HCT116 (cell line): ENCODE measurements around the gene PI16. TPM values are rescaled to one million over a fixed set of nuclear protein-coding genes. Genes with fewer than 3 reads are reported as not detected.

Experiments
- ATAC-seq: fragments of 200-7000 bp; cut with Tn5 transposase; 2 replicates; pipeline ENCODE4 v1.9.1; 2020; ENCODE audit warnings: mild to moderate bottlenecking, moderate library complexity
- BruUV-seq: library from RNA; stranded (reverse); fragments of 400-500 nt; replicated peaks from 2 replicates; lab custom pipeline; 2021; lab: Mats Ljungman, UMichigan
- CTCF ChIA-PET: fragments of 300-600 bp; sonication (Branson Sonifier 250); formaldehyde crosslinking; loops from one replicate; lab custom pipeline; 2021; ENCODE audit warnings: antibody characterized with exemption; lab: Charles Lee
- POLR2A ChIA-PET: fragments of 300-600, 350-600 bp; sonication (Branson Sonifier 250); formaldehyde crosslinking; loops from one replicate; lab custom pipeline; 2021; ENCODE audit warnings: antibody characterized with exemption; lab: Charles Lee
- RAD21 ChIA-PET, 2 experiments: fragments of 300-600 bp; sonication (Branson Sonifier 250); formaldehyde crosslinking; loops; one replicate each; lab custom pipeline; 2023; ENCODE audit warnings: low total read pairs in 2 of 2; ENCODE audit not compliant: uncharacterized antibody in 2 of 2, unreplicated experiment in 2 of 2, low non-redundant PET in 1 of 2; lab: Charles Lee
- DNase-seq: peaks from one replicate; pipeline ENCODE4 v3.0.0-alpha.2; 2010; ENCODE audit warnings: low read depth, low spot score
- H2AFZ ChIP-seq: fragments of 200-600 bp; shearing (Covaris generic), sonication (generic); 2 replicates; pipeline ENCODE4 v1.6.1; 2017; ENCODE audit warnings: low read depth, mixed run types, mixed read lengths, antibody characterized with exemption, low read length; ENCODE audit not compliant: poor library complexity, severe bottlenecking
- H3K27ac ChIP-seq: 2 replicates; pipeline ENCODE4 v1.5.1; 2012; ENCODE audit warnings: low read depth, low read length
- H3K27me3 ChIP-seq: fragments of 200-600 bp; sonication (generic); 2 replicates; pipeline ENCODE4 v1.6.1; 2016; ENCODE audit warnings: mixed run types, low read length, mixed read lengths; ENCODE audit not compliant: insufficient read depth
- H3K36me3 ChIP-seq, 2 experiments: fragments of 200-500 bp in 1 of 2; fragments of 200-600 bp in 1 of 2; sonication (Bioruptor generic) in 1 of 2; sonication (generic) in 1 of 2; 2 replicates each; pipeline versions ENCODE4 v1.5.1 to v1.6.1; 2014 to 2016; ENCODE audit warnings: low read length in 2 of 2, inconsistent platforms in 1 of 2, mixed read lengths in 1 of 2, mixed run types in 1 of 2; ENCODE audit not compliant: insufficient read depth in 2 of 2, control insufficient read depth in 1 of 2
- H3K4me1 ChIP-seq, 2 experiments: fragments of 200-600 bp in 1 of 2; sonication (generic) in 1 of 2; 2 replicates each; pipeline versions ENCODE4 v1.5.1 to v1.6.1; 2012 to 2017; ENCODE audit warnings: low read length in 2 of 2, inconsistent platforms in 1 of 2, mild to moderate bottlenecking in 1 of 2, mixed read lengths in 1 of 2, mixed run types in 1 of 2, moderate library complexity in 1 of 2; ENCODE audit not compliant: insufficient read depth in 2 of 2, control insufficient read depth in 1 of 2
- H3K4me2 ChIP-seq: fragments of 200-600 bp; sonication (generic); 2 replicates; pipeline ENCODE4 v1.6.1; 2017; ENCODE audit warnings: mixed run types, low read length, mixed read lengths
- H3K4me3 ChIP-seq, 2 experiments: fragments of 200-600 bp in 1 of 2; sonication (generic) in 1 of 2; replicated peaks in 1 of 2; 2 replicates each; pipeline ENCODE4 v1.5.1; 2011 to 2016; ENCODE audit warnings: low read length in 2 of 2, control low read depth in 1 of 2, low read depth in 1 of 2, mild to moderate bottlenecking in 1 of 2, mixed read lengths in 1 of 2, mixed run types in 1 of 2
- H3K79me2 ChIP-seq: fragments of 200-600 bp; sonication (generic); 2 replicates; pipeline ENCODE4 v1.6.1; 2017; ENCODE audit warnings: mild to moderate bottlenecking, mixed run types, low read length, moderate library complexity, mixed read lengths; ENCODE audit not compliant: insufficient read depth
- H3K9ac ChIP-seq: fragments of 200-600 bp; sonication (generic); 2 replicates; pipeline ENCODE4 v1.6.1; 2016; ENCODE audit warnings: low read length, mixed read lengths
- H3K9me2 ChIP-seq: fragments of 200-600 bp; sonication (generic), shearing (Covaris generic); 2 replicates; pipeline ENCODE4 v1.6.1; 2017; ENCODE audit warnings: mixed run types, mild to moderate bottlenecking, moderate library complexity; ENCODE audit not compliant: insufficient read depth
- H3K9me3 ChIP-seq, 2 experiments: fragments of 200-500 bp in 1 of 2; fragments of 200-600 bp in 1 of 2; sonication (Bioruptor generic) in 1 of 2; sonication (generic) in 1 of 2; 2 replicates each; pipeline ENCODE4 v1.6.1; 2014 to 2017; ENCODE audit warnings: low read length in 2 of 2, mixed read lengths in 2 of 2, inconsistent platforms in 1 of 2, low read depth in 1 of 2, mild to moderate bottlenecking in 1 of 2, mixed run types in 1 of 2, moderate library complexity in 1 of 2; ENCODE audit not compliant: control insufficient read depth in 1 of 2, insufficient read depth in 1 of 2
- H4K20me1 ChIP-seq: fragments of 200-600 bp; sonication (generic), shearing (Covaris generic); 2 replicates; pipeline ENCODE4 v1.6.1; 2017; ENCODE audit warnings: mixed run types, mild to moderate bottlenecking, moderate library complexity; ENCODE audit not compliant: insufficient read depth
- CBX3 ChIP-seq: IDR thresholded peaks from 2 replicates; pipeline ENCODE4 v1.6.1; 2012; ENCODE audit warnings: low read depth
- CEBPB ChIP-seq: IDR thresholded peaks from 2 replicates; pipeline ENCODE4 v1.6.1; 2012; ENCODE audit warnings: low read depth
- EGR1 ChIP-seq: IDR thresholded peaks from 2 replicates; pipeline ENCODE4 v1.6.1; 2012; ENCODE audit warnings: low read depth
- ELF1 ChIP-seq: IDR thresholded peaks from 2 replicates; pipeline ENCODE4 v1.6.1; 2012; ENCODE audit warnings: low read depth, borderline replicate concordance
- EZH2 ChIP-seq: fragments of 200-600 bp; sonication (generic); IDR thresholded peaks from 2 replicates; pipeline ENCODE4 v1.6.1; 2017; ENCODE audit warnings: antibody characterized with exemption, mixed run types
- FOSL1 ChIP-seq: IDR thresholded peaks from 2 replicates; pipeline ENCODE4 v1.6.1; 2012; ENCODE audit warnings: low read depth
- JUND ChIP-seq: IDR thresholded peaks from 2 replicates; pipeline ENCODE4 v1.6.1; 2012
- MAX ChIP-seq: IDR thresholded peaks from 2 replicates; pipeline ENCODE4 v1.6.1; 2012
- POLR2A ChIP-seq: IDR thresholded peaks from 2 replicates; pipeline ENCODE4 v1.7.0; 2011; ENCODE audit warnings: borderline replicate concordance; ENCODE audit not compliant: insufficient read depth, insufficient read length; ENCODE audit errors: extremely low read depth
- POLR2AphosphoS5 ChIP-seq: IDR thresholded peaks from 2 replicates; pipeline ENCODE4 v1.6.1; 2011; ENCODE audit warnings: mild to moderate bottlenecking, low read depth, low read length, moderate library complexity
- REST ChIP-seq: IDR thresholded peaks from 2 replicates; pipeline ENCODE4 v1.6.1; 2012; ENCODE audit warnings: low read depth
- SIN3A ChIP-seq: IDR thresholded peaks from 2 replicates; pipeline ENCODE4 v1.6.1; 2012; ENCODE audit warnings: low read depth
- SP1 ChIP-seq: IDR thresholded peaks from 2 replicates; pipeline ENCODE4 v1.6.1; 2012; ENCODE audit warnings: low read depth
- SRF ChIP-seq: IDR thresholded peaks from 2 replicates; pipeline ENCODE4 v1.6.1; 2012; ENCODE audit warnings: low read depth
- TCF7L2 ChIP-seq: IDR thresholded peaks from 2 replicates; pipeline ENCODE4 v1.7.0; 2011; ENCODE audit warnings: borderline replicate concordance, inconsistent platforms; ENCODE audit not compliant: insufficient read depth, insufficient read length; ENCODE audit errors: extremely low read depth
- YY1 ChIP-seq: IDR thresholded peaks from 2 replicates; pipeline ENCODE4 v1.6.1; 2011; ENCODE audit warnings: low read length, low read depth, moderate library complexity, mild to moderate bottlenecking; ENCODE audit not compliant: insufficient replicate concordance; ENCODE audit errors: extremely low read depth
- ZFX ChIP-seq: fragments of 450-650 bp; IDR thresholded peaks from 2 replicates; pipeline ENCODE4 v1.6.1; 2017
- intact Hi-C: fragments of 100-400 bp; cut with micrococcal nuclease; formaldehyde crosslinking; loops from 2 replicates; pipeline ENCODE4 v1.10.0; 2022
- total RNA-seq: library from RNA; stranded (reverse); gene quantifications from one replicate; pipeline ENCODE4 v1.2.1, GENCODE V29; 2021; ENCODE audit not compliant: unreplicated experiment
- TF ChIP-seq, protein P1 (sequence below), 3 experiments: fragments of 200-600 bp in 1 of 3; sonication (generic) in 1 of 3; IDR thresholded peaks in 2 of 3; conservative IDR thresholded peaks in 1 of 3; 2 replicates each; pipeline ENCODE4 v1.5.1; 2012 to 2017; ENCODE audit warnings: low read depth in 2 of 3, low read length in 2 of 3, antibody characterized with exemption in 1 of 3, borderline replicate concordance in 1 of 3, control low read depth in 1 of 3, mild to moderate bottlenecking in 1 of 3, mixed read lengths in 1 of 3, mixed run types in 1 of 3, moderate library complexity in 1 of 3; ENCODE audit not compliant: insufficient read depth in 1 of 3

PI16 gene
- total RNA-seq, 1 experiment from 2014 or later: 0.59 TPM

- no peaks in the 10 kb centered on the region for H3K9me2 ChIP-seq
- no peak for TF ChIP-seq JUND
- TF ChIP-seq CBX3: no peak
- no peak for TF ChIP-seq ELF1
- no peak for TF ChIP-seq POLR2A
- TF ChIP-seq TCF7L2: no peak
- TF ChIP-seq SRF: no peak
- H3K79me2 ChIP-seq: no peaks in the 10 kb centered on the region
- ChIA-PET RAD21 (no interaction called here), POLR2A (no interaction called here), CTCF (no interaction called here)
- no peak overlapping the region for H3K27ac ChIP-seq
- no peak overlapping the region for H3K4me3 ChIP-seq
- BruUV-seq: no TSS peak
- H4K20me1 ChIP-seq: no peaks in the 10 kb centered on the region
- peaks cover 3 to 9% of the 10 kb centered on the region in 2 experiments; a peak in 3 of 4 replicates for H3K4me1 ChIP-seq
- H3K27me3 ChIP-seq: no peaks in the 10 kb centered on the region
- no peaks in the 10 kb centered on the region for H3K36me3 ChIP-seq
- no peaks in the 10 kb centered on the region for H3K9me3 ChIP-seq
- intact Hi-C loops: no loop called here
- H2AFZ ChIP-seq: no peak overlapping the region
- no peak overlapping the region for H3K4me2 ChIP-seq
- no peak for ATAC-seq
- DNase-seq: no peak
- H3K9ac ChIP-seq: no peak overlapping the region
These were observed 21.0 kb upstream of the PI16 start for GRCh38 chr6:36933519-36933918.

DNA sequence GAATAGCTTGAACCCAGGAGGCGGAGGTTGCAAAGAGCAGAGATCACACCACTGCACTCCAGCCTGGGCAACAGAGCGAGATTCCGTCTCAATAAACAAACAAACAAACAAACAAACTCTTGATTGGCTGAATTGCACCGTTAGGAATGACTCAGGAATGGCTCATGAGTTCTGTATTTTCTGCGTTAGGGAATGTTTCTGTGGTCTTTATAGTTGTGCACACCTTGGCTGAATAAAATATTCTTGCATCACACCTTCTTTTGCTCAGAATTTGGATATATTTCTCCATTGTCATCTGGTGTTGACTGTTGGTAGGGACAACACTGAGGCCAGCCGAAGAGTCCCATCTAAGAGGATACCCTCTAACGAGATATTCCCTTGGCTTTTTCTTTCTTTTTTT, 19.6 kb upstream of the PI16 start:
- no peaks in the 10 kb centered on the region for H3K27me3 ChIP-seq
- H3K27ac ChIP-seq: no peak overlapping the region
- no peak overlapping the region for H3K9ac ChIP-seq
- POLR2A ChIA-PET: no interaction called here
- ATAC-seq: no peak
- H4K20me1 ChIP-seq: no peaks in the 10 kb centered on the region
- RAD21 ChIA-PET: no interaction called here
- peaks cover 0 to 9% of the 10 kb centered on the region in 2 experiments; a peak in 2 of 4 replicates for H3K4me1 ChIP-seq
- H3K79me2 ChIP-seq: no peaks in the 10 kb centered on the region
- intact Hi-C loops: no loop called here
- CTCF ChIA-PET: no interaction called here
- H3K9me3 ChIP-seq: no peaks in the 10 kb centered on the region
- H3K9me2 ChIP-seq: no peaks in the 10 kb centered on the region
- no peak for DNase-seq
- H3K36me3 ChIP-seq: no peaks in the 10 kb centered on the region
- BruUV-seq: no TSS peak
- H2AFZ ChIP-seq: no peak overlapping the region
- H3K4me3 ChIP-seq: no peak overlapping the region
- H3K4me2 ChIP-seq: no peak overlapping the region
- no peak for TF ChIP-seq ELF1
- TF ChIP-seq YY1: no peak
- TF ChIP-seq POLR2AphosphoS5: no peak
- no peak for TF ChIP-seq SIN3A
- no peak for TF ChIP-seq SRF
- TF ChIP-seq ZFX: no peak
- TF ChIP-seq SP1: no peak
- no peak for TF ChIP-seq FOSL1
- TF ChIP-seq JUND: no peak
- TF ChIP-seq, protein P1, sequence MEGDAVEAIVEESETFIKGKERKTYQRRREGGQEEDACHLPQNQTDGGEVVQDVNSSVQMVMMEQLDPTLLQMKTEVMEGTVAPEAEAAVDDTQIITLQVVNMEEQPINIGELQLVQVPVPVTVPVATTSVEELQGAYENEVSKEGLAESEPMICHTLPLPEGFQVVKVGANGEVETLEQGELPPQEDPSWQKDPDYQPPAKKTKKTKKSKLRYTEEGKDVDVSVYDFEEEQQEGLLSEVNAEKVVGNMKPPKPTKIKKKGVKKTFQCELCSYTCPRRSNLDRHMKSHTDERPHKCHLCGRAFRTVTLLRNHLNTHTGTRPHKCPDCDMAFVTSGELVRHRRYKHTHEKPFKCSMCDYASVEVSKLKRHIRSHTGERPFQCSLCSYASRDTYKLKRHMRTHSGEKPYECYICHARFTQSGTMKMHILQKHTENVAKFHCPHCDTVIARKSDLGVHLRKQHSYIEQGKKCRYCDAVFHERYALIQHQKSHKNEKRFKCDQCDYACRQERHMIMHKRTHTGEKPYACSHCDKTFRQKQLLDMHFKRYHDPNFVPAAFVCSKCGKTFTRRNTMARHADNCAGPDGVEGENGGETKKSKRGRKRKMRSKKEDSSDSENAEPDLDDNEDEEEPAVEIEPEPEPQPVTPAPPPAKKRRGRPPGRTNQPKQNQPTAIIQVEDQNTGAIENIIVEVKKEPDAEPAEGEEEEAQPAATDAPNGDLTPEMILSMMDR (IDR thresholded peaks at IDR 0.05 in 2 of 3, conservative IDR thresholded peaks at IDR 0.05 in 1 of 3; ENCODE audit: borderline replicate concordance in 1 of 3, insufficient read depth in 1 of 3, low read depth in 2 of 3, low read length in 2 of 3): no peak
- TF ChIP-seq EZH2: no peak
- no peak for TF ChIP-seq TCF7L2
- TF ChIP-seq EGR1: no peak
- no peak for TF ChIP-seq MAX
- no peak for TF ChIP-seq CEBPB
- no peak for TF ChIP-seq REST
- no peak for TF ChIP-seq POLR2A
